ENCODE results near the gene POLR3H. TPM values are rescaled to one million over a fixed set of nuclear protein-coding genes. Genes with fewer than 3 reads are reported as not detected.

The POLR3H gene
- total RNA-seq, 4 donors from 2014 or later: 20.9 to 28.2 (median 23.0) TPM

- H3K9me3 ChIP-seq: no peaks in the 10 kb centered on the region
- intact Hi-C loops (cut with DNase I): no loop called here
- H3K4me3 ChIP-seq: no peak overlapping the region
- peaks cover 87 to 100% (median 99%) of the 10 kb centered on the region in 4 donors for H3K4me1 ChIP-seq
- DNase-seq (ENCODE audit: extremely low spot score): no peak
- H3K27me3 ChIP-seq: no peaks in the 10 kb centered on the region
- TF ChIP-seq CTCF (IDR thresholded peaks at IDR 0.05) (no peak), POLR2AphosphoS5 (IDR thresholded peaks at IDR 0.05) (no peak), POLR2A (IDR thresholded peaks at IDR 0.05; ENCODE audit: low read depth) (no peak), EP300 (IDR thresholded peaks at IDR 0.05) (no peak)
- H3K36me3 ChIP-seq: no peaks in the 10 kb centered on the region
- peak overlapping the region; percentile 82 to 95 (median 86) for H3K27ac ChIP-seq (replicated peaks in 1 of 4)
- WGBS: 83% methylated on average over 3 of the region's 3 CpGs
Measured at GRCh38 chr22:41488596-41489385, 55.5 kb downstream of the POLR3H start.

GRCh38 chr22:41488076-41488475, 56.2 kb downstream of the POLR3H start:
- 73% methylated on average over 4 of the region's 4 CpGs for WGBS
- DNase-seq (ENCODE audit: extremely low spot score): no peak
- no peaks in the 10 kb centered on the region for H3K9me3 ChIP-seq
- no peaks in the 10 kb centered on the region for H3K36me3 ChIP-seq
- H3K27ac ChIP-seq (replicated peaks in 1 of 4): peak overlapping the region; percentile 82 to 95 (median 86)
- H3K27me3 ChIP-seq: no peaks in the 10 kb centered on the region
- TF ChIP-seq POLR2A (IDR thresholded peaks at IDR 0.05; ENCODE audit: low read depth) (no peak), CTCF (IDR thresholded peaks at IDR 0.05) (no peak), POLR2AphosphoS5 (IDR thresholded peaks at IDR 0.05) (no peak), EP300 (IDR thresholded peaks at IDR 0.05) (no peak)
- H3K4me1 ChIP-seq: peaks cover 89 to 100% (median 99%) of the 10 kb centered on the region in 4 donors
- intact Hi-C loops (cut with DNase I): no loop called here
- no peak overlapping the region for H3K4me3 ChIP-seq

- Histone ChIP-seq H3K4me3 (no peak overlapping the region), H3K9me3 (no peaks in the 10 kb centered on the region), H3K36me3 (no peaks in the 10 kb centered on the region), H3K4me1 (peaks cover 90 to 100% (median 99%) of the 10 kb centered on the region in 4 donors), H3K27me3 (no peaks in the 10 kb centered on the region), H3K27ac (replicated peaks in 1 of 4) (peak overlapping the region; percentile 82 to 95 (median 86))
- no peak for DNase-seq (ENCODE audit: extremely low spot score)
- intact Hi-C loops (cut with DNase I): no loop called here
- peak; percentile 79 to 89 for TF ChIP-seq POLR2AphosphoS5 (IDR thresholded peaks at IDR 0.05)
- TF ChIP-seq POLR2A (IDR thresholded peaks at IDR 0.05; ENCODE audit: low read depth): no peak
- peak; percentile 17 for TF ChIP-seq EP300 (IDR thresholded peaks at IDR 0.05)
- no peak for TF ChIP-seq CTCF (IDR thresholded peaks at IDR 0.05)
- WGBS: 47% methylated on average over 8 of the region's 8 CpGs
Measured at GRCh38 chr22:41487037-41487935, 57.0 kb downstream of the POLR3H start.

- Histone ChIP-seq H3K4me1 (peaks cover 91 to 100% (median 99%) of the 10 kb centered on the region in 4 donors), H3K9me3 (no peaks in the 10 kb centered on the region), H3K36me3 (no peaks in the 10 kb centered on the region), H3K27me3 (no peaks in the 10 kb centered on the region), H3K27ac (replicated peaks in 1 of 4) (peak overlapping the region; percentile 82 to 95 (median 86)), H3K4me3 (no peak overlapping the region)
- WGBS: 70% methylated on average over 7 of the region's 7 CpGs
- DNase-seq (ENCODE audit: extremely low spot score): no peak
- no peak for TF ChIP-seq EP300 (IDR thresholded peaks at IDR 0.05)
- TF ChIP-seq POLR2AphosphoS5 (IDR thresholded peaks at IDR 0.05): no peak
- TF ChIP-seq POLR2A (IDR thresholded peaks at IDR 0.05; ENCODE audit: low read depth): no peak
- TF ChIP-seq CTCF (IDR thresholded peaks at IDR 0.05): no peak
- intact Hi-C loops (cut with DNase I): no loop called here
Measured at GRCh38 chr22:41485033-41485432, 59.2 kb downstream of the POLR3H start.
